Suppressor macrophage treated with lipopolysaccharide for 4 hours (primary cell): Measurements from ENCODE around the gene ACOT7.
"Not testable (repeated sequence)": the region's sequence is repeated elsewhere in the genome, so short reads cannot be mapped to it uniquely, and the experiment has no call there.

Experiments used
- DNase-seq: peaks from one replicate; pipeline ENCODE4 v3.0.0-alpha.2; 2020

Gene ACOT7

DNA sequence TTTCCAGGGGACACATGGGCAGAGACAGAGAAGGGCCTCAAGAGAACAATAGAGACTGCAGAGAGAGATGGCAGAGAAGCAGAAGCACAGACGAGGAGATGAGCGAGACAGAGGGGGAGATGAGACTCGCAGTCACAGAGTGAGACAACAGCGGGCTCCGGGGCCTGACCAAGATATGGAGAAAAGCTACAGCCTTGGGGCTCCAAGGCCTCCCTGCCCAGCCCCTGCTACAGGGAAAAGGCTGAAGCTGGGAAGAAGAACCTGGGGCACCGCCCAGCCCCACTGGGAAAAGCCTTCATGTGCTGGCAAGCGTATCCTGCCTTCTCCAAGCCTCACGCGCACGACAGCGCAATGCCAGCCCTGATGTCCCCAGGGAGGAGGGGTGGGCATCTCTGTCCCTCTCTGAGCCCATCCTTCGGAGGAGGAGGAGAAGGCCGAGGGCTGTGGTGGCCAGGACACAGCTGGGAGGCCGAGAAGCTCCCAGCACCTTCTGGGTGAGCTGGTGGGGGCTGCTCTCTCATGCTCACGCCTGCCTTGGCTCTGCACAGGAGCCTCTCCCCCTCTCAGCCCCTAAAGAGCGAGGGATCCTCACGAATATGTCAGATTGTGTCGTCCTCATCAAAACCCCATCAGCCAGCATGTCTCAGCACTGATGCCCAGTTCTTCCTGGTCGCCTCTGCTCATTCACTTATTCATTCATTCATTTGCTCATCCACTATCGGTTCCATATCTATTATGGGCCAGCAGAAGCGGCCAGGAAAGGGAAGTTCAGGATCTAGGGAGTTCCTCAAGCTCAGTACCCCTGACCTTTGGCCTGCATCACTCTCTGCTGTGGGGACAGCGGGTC is 56.6 kb downstream of the ACOT7 start:
- DNase-seq, result no peak

DNA sequence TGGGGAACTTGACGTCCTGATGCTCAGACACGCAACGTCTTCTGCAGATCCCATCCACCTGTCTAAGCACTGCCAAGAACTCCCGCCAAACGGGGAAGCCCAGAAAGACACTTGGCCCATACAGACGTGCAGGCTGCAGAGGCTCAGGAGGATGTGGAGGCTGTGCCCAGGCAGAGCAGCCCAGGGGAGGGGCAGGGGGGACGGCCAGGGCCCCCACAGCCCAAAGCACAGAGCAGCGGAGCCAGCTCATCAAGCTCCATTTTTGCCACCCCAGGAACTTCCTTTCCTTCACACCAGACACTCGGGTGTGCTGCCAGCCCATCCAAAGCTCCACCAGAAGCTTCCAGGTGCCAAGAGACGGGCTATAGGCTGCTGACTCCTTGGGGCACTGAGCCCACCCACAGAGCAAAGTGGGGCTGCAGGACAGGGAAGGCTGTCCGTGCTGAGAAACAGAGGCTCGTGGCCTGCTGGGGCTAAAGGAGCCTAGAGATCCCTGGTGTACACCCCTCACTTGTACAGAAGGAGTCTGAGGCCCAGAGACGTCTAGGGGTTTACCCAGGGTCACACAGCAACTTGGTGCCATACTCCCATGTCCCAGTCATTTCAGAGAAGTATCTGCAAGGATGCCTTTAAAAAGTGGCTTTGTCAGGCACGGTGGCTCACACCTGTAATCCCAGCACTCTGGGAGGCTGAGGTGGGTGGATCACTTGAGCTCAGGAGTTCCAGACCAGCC is 59.1 kb downstream of the ACOT7 start:
- DNase-seq, result no peak

DNA sequence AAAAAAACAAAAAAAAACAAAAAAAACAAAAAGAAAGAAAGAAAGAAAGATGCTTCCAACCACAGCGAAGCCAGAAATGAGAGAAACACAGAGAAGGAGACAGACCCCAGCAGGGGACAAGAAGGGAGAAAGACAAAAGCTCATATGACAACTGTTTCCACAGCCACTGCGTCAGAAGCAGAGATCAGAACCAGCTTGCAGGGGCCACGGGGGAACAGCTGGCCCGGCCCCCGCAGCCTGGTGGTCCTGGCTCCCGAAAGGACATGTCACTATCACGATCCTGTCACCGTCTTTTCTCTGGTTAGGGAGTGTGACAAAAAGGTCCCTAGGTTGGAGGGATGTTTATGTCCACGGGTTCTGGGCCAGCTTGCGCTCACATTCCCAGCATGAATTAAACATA is 60.7 kb downstream of the ACOT7 start:
- DNase-seq, result no peak

DNA sequence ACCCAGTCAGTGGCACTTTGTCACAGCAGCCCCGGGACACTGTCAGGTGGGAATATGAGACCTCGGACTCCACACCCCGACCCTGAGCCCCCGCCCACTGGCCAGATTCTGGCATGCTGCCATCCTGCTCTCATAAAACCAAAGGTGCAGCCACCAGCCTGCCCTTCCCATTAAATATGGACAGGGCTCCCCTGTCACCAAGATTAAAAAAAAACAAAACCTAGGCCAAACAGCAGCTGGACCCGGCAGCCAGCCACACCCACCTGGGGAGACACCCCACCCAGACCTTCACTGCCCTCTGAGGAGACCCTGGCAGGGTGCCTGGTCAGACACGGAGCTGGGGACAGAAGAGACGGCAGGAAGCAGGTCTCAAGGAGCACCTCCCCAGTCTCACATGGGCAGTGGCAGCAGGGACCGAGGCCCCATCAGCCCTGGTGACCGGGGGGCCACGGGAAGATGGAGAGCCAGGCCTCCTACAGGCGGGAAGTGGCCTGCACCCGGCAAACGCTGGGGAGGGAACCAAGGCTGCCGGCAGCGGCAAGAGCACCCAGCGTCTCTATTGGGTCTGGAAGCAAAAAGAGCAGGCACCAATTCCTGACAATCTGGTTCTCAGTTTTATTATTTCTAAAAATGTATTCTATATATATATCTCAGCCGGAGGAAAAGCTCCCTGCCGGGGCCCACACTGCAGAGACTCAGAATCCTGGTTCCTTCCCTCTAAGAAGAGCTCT is 61.9 kb downstream of the ACOT7 start:
- DNase-seq, result no peak

DNA sequence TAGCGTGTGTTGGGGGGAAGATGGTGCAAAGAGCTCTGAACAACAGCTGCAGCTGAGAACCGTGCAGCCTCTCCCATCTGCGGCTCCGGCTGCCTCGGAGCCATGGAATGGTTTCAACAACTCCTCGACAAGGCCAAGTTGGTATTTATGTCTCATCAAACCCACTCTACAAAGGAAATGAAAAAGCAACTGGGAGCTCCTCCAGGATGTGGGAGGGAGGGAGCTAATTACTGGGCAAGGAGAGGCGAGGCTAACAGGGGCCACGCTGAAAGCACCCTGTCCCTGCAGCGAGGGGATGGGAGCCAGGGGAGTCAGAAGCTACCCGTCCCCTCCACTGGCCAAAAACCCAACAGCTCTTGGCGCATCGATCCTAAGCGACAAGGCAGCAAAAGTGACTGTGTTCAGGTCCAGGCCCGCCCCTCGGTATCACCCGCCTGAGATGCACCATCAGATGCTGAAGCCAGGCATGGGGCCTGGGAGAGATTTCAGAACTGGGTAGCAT is 63.1 kb downstream of the ACOT7 start:
- no peak for DNase-seq

DNA sequence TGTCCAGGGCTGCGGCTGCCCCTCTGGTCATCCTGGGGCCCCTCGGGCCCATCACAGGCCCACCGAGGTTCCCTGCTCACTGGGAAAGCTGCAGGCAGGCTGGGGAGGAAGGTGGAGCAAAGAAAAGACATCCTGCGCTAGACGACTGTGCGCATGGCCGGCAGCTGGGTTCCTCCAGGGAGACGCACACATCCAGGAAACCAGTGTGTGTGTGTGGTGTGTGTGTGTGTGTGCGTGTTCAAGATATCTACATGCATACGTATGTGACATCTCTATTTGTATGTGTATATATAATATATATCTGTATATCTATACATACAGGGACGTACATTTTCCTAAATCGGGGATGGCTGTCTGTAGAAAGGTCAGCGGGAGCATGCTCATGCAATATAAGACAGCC is 63.7 kb downstream of the ACOT7 start:
- DNase-seq, result no peak

DNA sequence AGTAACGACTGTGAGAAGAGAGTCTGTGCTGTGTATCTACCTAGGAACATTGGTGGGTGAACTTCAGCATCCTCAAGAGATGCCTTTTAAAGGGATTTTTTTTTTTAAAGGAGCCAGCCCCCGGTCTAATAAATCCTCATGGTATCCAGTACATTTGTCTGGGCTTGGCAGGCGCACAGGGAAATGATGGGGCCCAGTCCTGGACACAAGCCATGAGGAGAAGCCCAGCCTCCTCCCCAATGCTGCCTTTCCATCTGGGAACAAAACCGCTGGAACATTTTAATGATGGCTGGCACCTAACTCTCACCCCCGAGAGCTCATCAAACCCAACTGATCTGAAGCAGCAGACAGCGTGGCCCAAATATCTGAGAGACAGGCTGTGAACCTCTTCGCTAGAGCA is 64.2 kb downstream of the ACOT7 start:
- no peak for DNase-seq

DNA sequence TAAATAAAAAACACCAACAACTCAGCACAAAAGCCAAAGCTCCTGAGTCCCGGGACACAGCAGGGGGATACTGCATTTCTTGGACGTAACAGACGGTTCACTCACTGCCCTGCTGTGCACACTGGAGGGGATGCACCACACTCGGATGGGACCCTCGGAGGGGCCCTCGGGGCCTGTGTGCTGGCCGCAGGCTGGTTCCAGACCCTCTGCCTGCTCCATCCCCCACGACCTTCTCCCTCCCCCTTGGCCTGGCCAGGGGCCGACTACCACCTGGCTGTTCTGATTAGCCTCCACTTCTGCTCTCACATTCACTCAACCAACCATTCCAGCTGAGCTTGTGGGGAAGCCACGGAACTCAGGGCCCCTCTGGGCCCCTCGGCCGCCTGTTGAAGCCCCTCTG is 64.9 kb downstream of the ACOT7 start:
- DNase-seq, result no peak

DNA sequence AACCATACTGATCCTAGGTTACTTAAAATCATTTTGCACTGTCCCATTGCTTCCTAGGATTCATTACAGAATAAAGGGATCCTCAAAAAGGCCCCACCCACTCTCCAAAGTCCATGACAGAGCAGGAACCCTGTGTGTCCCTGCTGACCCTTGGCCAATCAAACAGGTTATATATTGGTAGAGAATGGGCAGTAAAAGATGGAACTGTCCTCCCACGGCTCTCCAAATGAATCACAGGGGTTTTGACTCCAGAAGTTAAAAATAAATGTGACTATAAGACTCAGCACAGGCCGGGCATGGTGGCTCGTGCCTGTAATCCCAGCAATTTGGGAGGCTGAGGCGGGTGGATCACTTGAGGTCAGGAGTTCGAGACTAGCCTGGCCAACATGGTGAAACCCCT is 65.5 kb downstream of the ACOT7 start:
- DNase-seq, result peak; percentile 15

DNA sequence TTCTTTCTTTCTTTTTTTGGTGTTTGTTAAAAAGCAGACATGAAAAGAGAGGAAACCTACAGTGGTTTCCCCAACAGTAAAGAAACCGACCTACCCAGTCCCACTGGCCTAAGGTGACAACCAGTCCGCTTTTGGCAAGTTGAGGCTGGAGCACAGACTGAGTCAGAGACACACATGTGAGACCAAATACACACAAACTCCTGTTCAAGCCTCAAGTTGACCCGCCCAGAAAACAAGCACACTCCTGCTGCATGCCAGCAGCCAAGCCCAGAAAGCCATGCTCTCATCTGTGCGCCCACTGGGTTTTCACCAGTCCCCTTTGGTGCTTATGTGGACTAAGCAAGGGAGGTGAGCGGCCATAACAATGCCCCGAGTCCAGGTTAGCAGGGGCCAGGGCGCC is 68.1 kb downstream of the ACOT7 start:
- no peak for DNase-seq

DNA sequence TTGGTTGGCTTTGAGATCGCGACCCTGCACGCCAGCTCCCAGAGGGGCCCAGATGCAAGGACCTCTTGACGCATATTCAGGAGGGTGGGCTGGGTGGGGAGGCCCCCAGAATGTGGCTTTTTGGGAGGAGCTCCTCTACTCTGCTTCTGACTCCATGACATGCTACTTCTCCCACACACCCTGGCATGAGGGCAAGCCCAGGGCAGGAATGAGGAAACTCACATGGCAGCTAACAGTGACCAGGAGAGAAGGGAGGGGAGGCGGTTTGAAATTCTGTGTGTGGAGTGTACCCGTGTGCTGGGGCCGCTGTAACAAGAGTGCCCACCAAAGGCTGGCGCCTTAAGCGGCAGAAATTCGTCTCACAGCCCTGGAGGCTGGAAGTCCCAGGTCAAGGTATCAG is 71.4 kb downstream of the ACOT7 start:
- no peak for DNase-seq

DNA sequence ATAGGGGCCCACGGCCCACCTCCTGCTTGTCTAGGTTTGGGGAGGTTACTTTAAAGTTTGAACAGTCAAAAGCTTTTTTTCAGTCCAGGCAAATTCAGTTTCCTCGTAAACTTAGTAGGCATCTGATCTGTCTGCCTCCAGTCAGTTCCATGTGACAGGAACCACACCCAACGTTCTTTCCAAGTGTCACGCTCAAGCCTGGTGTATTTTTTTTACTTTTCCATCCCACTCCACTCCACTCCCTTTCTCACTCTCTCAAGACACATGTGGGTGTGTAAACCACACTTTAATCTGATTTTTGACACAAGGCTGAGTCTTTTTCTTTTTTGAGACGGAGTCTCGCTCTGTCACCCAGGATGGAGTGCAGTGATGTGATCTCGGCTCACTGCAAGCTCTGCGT is 72.4 kb downstream of the ACOT7 start:
- no peak for DNase-seq

DNA sequence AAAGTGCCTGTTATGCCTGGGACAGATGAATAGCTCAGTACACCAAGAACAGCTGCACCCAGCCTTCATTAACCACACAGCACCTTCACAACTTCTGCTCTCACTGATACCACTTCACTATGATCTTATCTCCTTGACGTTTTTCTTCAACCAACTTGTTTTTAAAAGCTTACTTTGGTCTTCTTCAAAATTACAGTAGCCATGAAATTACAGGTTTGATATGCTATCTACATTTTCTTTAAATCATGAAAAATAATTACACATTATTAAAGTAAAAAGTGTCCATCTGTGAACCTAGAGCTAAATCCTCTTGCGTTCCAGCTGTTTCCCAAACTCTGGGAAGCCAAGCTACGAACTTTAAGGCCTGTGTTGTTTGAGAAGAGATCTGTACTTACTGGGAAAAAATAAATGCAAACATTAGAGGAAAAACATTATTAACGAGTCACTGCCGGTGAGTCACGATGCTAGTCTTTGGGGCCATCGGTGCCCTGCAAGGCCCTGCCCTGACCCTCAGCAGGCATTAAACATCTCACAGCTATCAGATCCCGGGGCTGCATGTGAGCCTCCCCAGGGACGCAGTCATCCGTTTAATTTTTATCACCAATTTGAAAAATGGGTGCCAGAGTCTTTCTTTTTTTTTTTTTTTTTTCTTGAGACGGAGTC is 76.3 kb downstream of the ACOT7 start:
- no peak for DNase-seq

DNA sequence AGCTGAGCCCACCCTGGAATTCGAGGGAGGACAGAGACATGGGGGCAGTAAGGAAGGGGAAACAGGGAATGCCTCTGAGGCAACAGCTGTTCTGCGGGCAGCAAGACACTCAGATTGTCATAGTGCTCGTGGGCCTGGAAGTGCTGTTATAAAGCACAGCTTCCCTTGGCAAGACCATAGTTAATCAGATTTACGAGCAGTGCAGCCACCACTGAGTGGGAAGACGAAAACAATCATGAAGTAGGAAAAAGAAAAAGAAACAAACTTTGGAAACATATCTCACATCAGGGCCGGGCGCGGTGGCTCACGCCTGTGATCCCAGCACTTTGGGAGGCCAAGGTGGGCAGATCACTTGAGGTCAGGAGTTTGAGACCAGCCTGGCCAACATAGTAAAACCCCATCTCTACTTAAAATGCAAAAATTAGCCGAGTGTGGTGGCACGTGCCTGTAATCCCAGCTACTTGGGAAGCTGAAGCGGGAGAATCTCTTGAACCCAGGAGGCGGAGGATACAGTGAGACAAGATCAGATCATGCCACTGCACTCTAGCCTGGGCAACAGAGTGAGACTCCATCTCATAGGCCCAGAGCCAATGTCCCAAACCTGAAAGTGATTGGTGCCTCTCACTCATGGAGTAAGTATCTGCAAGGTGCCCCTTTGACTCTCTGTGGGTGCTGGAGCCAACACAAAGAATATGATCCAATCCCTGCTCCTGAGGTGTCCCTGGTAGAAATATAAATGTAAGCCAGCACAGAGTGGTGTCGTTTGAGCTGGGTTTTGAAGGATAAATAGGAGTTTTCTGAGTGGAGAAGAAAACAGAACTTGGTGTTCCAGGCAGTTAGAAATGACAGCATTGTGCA is 77.1 kb downstream of the ACOT7 start:
- no peak for DNase-seq

DNA sequence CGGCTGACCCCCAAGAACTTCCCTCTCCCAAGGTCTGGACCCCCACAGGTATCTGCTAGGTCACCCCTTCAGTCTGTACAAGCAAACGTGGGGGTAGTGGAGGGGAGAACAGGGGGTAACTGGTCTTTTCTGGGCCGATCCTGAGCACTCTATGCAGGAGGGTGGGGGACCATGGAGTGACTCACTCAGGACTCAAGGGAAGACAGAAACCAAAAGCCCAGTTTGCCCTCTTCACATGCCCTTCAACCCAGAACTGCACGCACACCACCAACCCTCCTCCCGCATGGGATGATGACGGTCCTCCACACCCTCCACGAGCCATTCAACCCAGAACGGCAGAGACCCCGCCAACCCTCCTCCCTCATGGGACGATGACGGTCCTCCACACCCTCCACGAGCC is 79.1 kb downstream of the ACOT7 start:
- DNase-seq, result no peak

DNA sequence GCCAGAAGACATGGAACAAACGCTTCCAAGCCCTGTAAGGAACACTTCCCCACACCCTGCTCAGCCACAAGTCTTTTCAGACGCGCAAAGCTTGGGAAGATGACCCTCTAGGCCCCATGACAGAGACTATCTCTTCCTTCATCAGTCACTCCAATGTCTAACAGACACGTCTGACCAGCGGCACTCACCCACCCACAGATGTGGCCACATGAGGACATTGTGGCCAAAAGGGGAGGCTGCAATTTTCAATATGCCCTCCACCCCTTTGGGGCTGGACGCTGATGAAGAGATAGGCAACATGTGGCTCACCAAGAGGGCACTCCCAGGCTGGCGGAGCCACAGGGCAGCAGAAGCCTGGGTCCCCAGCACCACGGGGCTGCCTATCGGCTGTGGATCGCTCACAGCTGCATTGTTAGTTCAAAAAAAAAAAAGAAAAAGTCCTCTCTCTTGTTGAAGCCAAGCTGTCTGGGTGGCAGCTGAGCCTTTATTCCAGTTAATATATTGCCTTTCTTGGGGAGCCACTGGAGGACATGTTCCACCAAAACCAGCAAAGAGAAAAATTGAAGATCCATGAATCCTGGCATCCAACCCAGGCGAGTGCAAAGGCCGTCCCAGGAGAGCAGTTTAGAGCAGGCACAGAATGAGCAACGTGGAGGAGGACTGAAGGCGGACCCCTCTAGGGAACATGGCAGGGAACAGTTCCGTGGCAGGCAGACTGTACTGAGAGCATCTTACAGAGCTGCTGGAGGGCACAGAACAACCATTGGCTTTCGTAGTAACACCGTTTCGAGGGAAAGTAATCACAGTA is 80.0 kb downstream of the ACOT7 start:
- no peak for DNase-seq

DNA sequence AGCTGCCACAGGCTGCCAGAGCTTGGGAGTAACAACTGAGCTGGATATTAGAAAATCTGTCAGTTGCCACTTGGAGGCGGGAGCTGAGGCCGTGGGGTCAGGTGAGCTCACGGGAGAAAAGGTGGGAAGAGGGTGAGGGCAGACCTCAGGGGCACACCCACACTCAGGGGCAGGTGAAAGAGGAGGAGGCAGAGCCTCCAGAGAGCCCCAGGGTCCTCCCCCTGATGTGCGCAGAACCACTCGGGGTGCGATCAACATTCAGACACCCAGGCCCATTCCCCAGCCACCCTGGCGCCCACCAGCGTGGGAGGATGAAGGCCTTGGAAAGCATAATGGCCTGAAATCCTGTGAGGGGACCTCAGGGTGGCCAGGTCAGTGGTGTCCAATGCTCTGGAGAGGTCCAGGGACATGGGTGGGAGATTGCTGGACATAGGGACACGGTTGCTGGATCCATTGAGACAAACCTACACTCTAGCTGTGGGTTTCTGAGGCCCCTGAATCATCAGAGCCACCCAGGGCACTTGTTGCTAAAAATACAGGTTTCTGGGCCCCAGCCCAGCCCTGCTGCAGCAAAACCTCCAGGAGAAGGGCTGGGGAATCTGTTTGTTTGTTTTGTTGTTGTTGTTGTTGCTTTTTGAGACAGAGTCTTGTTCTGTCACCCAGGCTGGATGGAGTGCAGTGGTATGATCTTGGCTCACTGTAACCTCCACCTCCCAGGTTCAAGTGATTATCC is 83.3 kb downstream of the ACOT7 start:
- no peak for DNase-seq

DNA sequence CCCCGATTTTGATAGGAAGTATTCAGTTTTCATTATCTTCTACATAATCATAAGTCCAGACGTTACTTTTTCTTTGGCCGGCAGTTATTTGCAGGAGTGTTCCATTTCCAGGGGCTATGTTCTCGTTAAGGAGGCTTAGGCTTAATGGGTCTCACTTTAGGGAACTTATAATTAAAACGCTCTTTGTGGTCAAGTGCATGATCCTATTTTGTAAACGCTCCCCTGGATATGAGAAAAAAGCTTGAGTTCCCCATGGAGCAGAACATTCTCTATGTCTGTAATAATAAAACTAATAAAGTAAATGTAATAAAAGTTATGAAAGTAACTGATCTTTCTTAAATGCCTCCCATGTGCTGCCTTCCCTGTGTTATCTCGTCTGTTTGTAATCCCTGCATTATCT is 84.0 kb downstream of the ACOT7 start:
- DNase-seq, result no peak

DNA sequence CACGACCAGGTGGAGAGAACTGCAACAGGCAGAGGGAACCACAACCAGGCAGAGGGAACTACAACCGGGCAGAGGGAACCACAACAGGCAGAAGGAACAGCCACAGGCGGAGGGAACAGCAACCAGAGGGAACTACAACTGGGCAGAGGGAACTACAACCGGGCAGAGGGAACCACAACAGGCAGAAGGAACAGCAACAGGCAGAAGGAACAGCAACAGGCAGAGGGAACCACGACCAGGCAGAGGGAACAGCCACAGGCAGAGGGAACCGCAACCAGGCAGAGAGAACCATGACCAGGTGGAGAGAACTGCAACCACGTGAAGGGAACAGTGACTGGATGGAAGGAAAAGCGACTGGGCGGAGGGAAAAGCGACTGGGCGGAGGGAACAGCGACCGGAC is 85.1 kb downstream of the ACOT7 start:
- DNase-seq, result no peak

DNA sequence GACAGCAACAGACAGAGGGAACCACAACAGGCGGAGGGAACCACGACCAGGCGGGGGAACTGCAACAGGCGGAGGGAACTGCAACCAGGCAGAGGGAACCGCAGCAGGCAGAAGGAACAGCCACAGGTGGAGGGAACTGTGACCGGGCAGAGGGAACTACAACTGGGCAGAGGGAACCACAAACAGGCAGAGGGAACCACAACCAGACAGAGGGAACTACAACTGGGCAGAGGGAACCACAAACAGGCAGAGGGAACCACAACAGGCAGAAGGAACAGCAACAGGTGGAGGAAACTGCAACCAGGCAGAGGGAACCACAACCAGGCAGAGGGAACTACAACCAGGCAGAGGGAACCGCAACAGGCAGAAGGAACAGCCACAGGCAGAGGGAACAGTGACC is 85.9 kb downstream of the ACOT7 start:
- DNase-seq, result not testable (repeated sequence)
